SK-N-SH (cell line): Measurements from ENCODE around the gene CRYBG2. TPM values are rescaled to one million over a fixed set of nuclear protein-coding genes. Genes with fewer than 3 reads are reported as not detected.

Experiments used
- CTCF ChIA-PET: fragments of 300-600, 350-600 bp; formaldehyde crosslinking; extraction: SDS; loops from one replicate; lab custom pipeline; 2021; lab: Yijun Ruan, JAX
- POLR2A ChIA-PET: fragments of 350-600 bp; sonication (Branson Sonifier 250); formaldehyde crosslinking; extraction: SDS; loops from one replicate; lab custom pipeline; 2020; ENCODE audit warnings: antibody characterized with exemption, inconsistent platforms; lab: Yijun Ruan, JAX
- DNase-seq: peaks from one replicate; pipeline ENCODE4 v3.0.0; 2012
- H2AFZ ChIP-seq: fragments of 200-600 bp; sonication (generic); 2 replicates; pipeline ENCODE4 v1.8.1; 2016; ENCODE audit warnings: antibody characterized with exemption, mild to moderate bottlenecking, low read depth
- H3F3A ChIP-seq: fragments of 200-600 bp; sonication (generic); replicated peaks from 2 replicates; pipeline ENCODE3; 2016; ENCODE audit warnings: antibody characterized with exemption, mild to moderate bottlenecking; ENCODE audit not compliant: insufficient read depth
- H3K27ac ChIP-seq, 2 experiments: fragments of 200-500 bp in 1 of 2; fragments of 200-600 bp in 1 of 2; sonication (Bioruptor generic) in 1 of 2; sonication (generic), shearing (Covaris generic) in 1 of 2; 2 replicates each; pipeline versions ENCODE4 v1.5.1 to v1.6.1; 2014 to 2016; ENCODE audit warnings: low read depth in 2 of 2, inconsistent platforms in 1 of 2, low read length in 1 of 2, mild to moderate bottlenecking in 1 of 2, mixed read lengths in 1 of 2
- H3K27me3 ChIP-seq: fragments of 200-600 bp; sonication (generic), shearing (Covaris generic); 2 replicates; pipeline ENCODE4 v1.6.1; 2016; ENCODE audit warnings: mixed run types; ENCODE audit not compliant: insufficient read depth
- H3K36me3 ChIP-seq, 2 experiments: fragments of 200-500 bp in 1 of 2; fragments of 200-600 bp in 1 of 2; sonication (Bioruptor generic) in 1 of 2; sonication (generic) in 1 of 2; replicated peaks in 1 of 2; 2 replicates each; pipeline versions ENCODE3 to v1.5.1; 2014 to 2016; ENCODE audit warnings: low read length in 1 of 2, mild to moderate bottlenecking in 1 of 2; ENCODE audit not compliant: insufficient read depth in 2 of 2, control insufficient read depth in 1 of 2
- H3K4me1 ChIP-seq, 2 experiments: fragments of 200-500 bp in 1 of 2; fragments of 200-600 bp in 1 of 2; sonication (Bioruptor generic) in 1 of 2; sonication (generic), shearing (Covaris generic) in 1 of 2; 2 replicates each; pipeline versions ENCODE4 v1.5.1 to v1.6.1; 2014 to 2016; ENCODE audit warnings: low read depth in 1 of 2, low read length in 1 of 2, mixed run types in 1 of 2; ENCODE audit not compliant: insufficient read depth in 2 of 2, control insufficient read depth in 1 of 2
- H3K4me2 ChIP-seq: fragments of 200-600 bp; sonication (generic), shearing (Covaris generic); 2 replicates; pipeline ENCODE4 v1.6.1; 2017; ENCODE audit warnings: mixed run types
- H3K4me3 ChIP-seq, 2 experiments: fragments of 200-500 bp in 1 of 2; fragments of 200-600 bp in 1 of 2; sonication (Bioruptor generic) in 1 of 2; sonication (generic), shearing (Covaris generic) in 1 of 2; 2 replicates each; pipeline versions ENCODE4 v1.5.1 to v1.8.1; 2014 to 2016; ENCODE audit warnings: low read depth in 2 of 2, inconsistent platforms in 1 of 2, low read length in 1 of 2, mild to moderate bottlenecking in 1 of 2, mixed read lengths in 1 of 2, moderate library complexity in 1 of 2
- H3K79me2 ChIP-seq: fragments of 200-600 bp; sonication (generic); 2 replicates; pipeline ENCODE4 v1.8.1; 2017; ENCODE audit warnings: mild to moderate bottlenecking; ENCODE audit not compliant: insufficient read depth
- H3K9ac ChIP-seq: fragments of 200-600 bp; sonication (generic); 2 replicates; pipeline ENCODE4 v1.6.1; 2017; ENCODE audit warnings: mixed run types
- H3K9me2 ChIP-seq: fragments of 200-600 bp; sonication (generic); 2 replicates; pipeline ENCODE4 v1.6.1; 2017; ENCODE audit warnings: mixed run types
- H3K9me3 ChIP-seq: fragments of 200-600 bp; sonication (generic); 2 replicates; pipeline ENCODE4 v1.6.1; 2017; ENCODE audit warnings: mixed run types, mild to moderate bottlenecking, moderate library complexity
- H4K20me1 ChIP-seq: fragments of 200-600 bp; sonication (generic); 2 replicates; pipeline ENCODE4 v1.6.1; 2017; ENCODE audit warnings: mild to moderate bottlenecking, mixed run types; ENCODE audit not compliant: insufficient read depth
- CHD2 ChIP-seq: fragments of 150-350 bp; IDR thresholded peaks from 2 replicates; pipeline ENCODE4 v1.6.1; 2018; ENCODE audit warnings: low read length; ENCODE audit not compliant: partially characterized antibody
- ELF1 ChIP-seq: IDR thresholded peaks from 2 replicates; pipeline ENCODE4 v1.4.0; 2012
- FOSL2 ChIP-seq: IDR thresholded peaks from 2 replicates; pipeline ENCODE4 v1.4.0; 2012; ENCODE audit warnings: low read depth, mild to moderate bottlenecking, moderate library complexity, borderline replicate concordance
- RAD21 ChIP-seq: IDR thresholded peaks from 2 replicates; pipeline ENCODE4 v1.6.1; 2012; ENCODE audit warnings: mild to moderate bottlenecking, low read length
- RCOR1 ChIP-seq: fragments of 150-350 bp; IDR thresholded peaks from 2 replicates; pipeline ENCODE4 v1.6.1; 2017; ENCODE audit warnings: antibody characterized with exemption, low read length
- RXRA ChIP-seq: IDR thresholded peaks from 2 replicates; pipeline ENCODE4 v1.4.0; 2012; ENCODE audit warnings: low read depth, mild to moderate bottlenecking, borderline replicate concordance
- SMC3 ChIP-seq: IDR thresholded peaks from 2 replicates; pipeline ENCODE4 v1.6.1; 2012; ENCODE audit warnings: low read depth, low read length, improper control_type of control experiment
- WGBS: methylation state at CpG from one replicate; pipeline ENCODE4 v1.1.6; 2017; ENCODE audit warnings: low lambda C conversion rate; 5-methylcytosine and 5-hydroxymethylcytosine counted together
- polyA plus RNA-seq, 3 experiments: library from polyadenylated mRNA; depleted of rRNA; stranded (reverse); fragments of >200 nt; gene quantifications; 2 replicates each; pipeline ENCODE4 v1.2.3, GENCODE V29; 2012
- TF ChIP-seq, protein P1 (sequence below): fragments of 150-350 bp; IDR thresholded peaks from 2 replicates; pipeline ENCODE4 v1.6.1; 2017; ENCODE audit warnings: antibody characterized with exemption, low read length, low read depth, borderline replicate concordance
- TF ChIP-seq, protein P2 (sequence below): IDR thresholded peaks from 2 replicates; pipeline ENCODE4 v1.4.0; 2012; ENCODE audit warnings: low read depth
- TF ChIP-seq, protein P3 (sequence below): fragments of 200-600 bp; sonication (generic); IDR thresholded peaks from 2 replicates; pipeline ENCODE4 v1.6.1; 2017; ENCODE audit warnings: antibody characterized with exemption, mild to moderate bottlenecking, moderate library complexity
- TF ChIP-seq, protein P4 (sequence below): IDR thresholded peaks from 2 replicates; pipeline ENCODE4 v1.4.0; 2012; ENCODE audit warnings: low read depth, borderline replicate concordance

Gene CRYBG2
- polyA plus RNA-seq, 1 of the 3 experiments (the other 2 are of a cell fraction), result 0.08 TPM

DNA sequence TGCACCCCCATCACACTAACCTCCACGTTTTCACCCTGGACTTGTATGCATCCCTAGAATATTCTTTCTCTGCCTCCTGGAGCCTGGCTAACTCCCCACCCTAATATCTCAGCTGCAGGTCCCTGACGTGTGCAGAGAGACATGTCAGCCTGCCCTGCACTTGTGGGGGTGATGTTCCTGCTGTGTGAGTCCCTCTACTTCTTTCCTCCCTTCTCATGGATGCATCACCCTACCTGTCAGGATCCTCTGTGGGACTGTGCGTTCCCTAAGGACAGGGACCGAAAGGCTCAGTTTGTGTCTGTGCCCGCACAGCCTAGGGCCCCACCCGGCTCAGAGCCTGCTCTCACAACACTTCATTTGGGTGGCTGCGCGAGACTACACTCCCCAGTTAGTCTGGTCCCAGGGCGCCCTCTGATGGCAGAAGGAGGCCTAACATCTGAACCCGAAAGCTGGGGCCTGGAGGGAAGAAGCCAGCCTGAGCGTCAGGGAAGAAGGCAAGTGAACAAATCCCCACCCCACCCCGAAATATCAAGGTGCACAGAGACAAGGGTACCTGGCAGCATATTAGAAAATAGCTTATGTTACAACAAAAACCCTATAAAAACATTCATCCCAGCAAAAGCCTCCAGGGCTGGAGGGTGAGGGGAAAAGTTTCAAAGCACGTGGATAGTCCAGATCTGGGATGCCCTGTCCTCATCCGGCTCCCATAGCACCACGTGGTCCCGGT lies 32.5 kb downstream of the CRYBG2 start:
- POLR2A ChIA-PET, result interaction anchor here (0.9 to 1.3 kb wide), 2 partner anchors 41 to 149 kb away, joined by 3 to 5 read pairs; partner anchors contain the start of gene SH3BGRL3
- no peaks in the 10 kb centered on the region for H3F3A ChIP-seq
- no peak overlapping the region for H3K9ac ChIP-seq
- 22% methylated on average over 13 of the region's 16 CpGs for WGBS
- H4K20me1 ChIP-seq, result no peaks in the 10 kb centered on the region
- no peaks in the 10 kb centered on the region for H3K9me2 ChIP-seq
- DNase-seq, result peak; percentile 91
- TF ChIP-seq SMC3, result peak; percentile 89
- TF ChIP-seq, protein P1, sequence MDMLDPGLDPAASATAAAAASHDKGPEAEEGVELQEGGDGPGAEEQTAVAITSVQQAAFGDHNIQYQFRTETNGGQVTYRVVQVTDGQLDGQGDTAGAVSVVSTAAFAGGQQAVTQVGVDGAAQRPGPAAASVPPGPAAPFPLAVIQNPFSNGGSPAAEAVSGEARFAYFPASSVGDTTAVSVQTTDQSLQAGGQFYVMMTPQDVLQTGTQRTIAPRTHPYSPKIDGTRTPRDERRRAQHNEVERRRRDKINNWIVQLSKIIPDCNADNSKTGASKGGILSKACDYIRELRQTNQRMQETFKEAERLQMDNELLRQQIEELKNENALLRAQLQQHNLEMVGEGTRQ, result no peak
- TF ChIP-seq, protein P2, sequence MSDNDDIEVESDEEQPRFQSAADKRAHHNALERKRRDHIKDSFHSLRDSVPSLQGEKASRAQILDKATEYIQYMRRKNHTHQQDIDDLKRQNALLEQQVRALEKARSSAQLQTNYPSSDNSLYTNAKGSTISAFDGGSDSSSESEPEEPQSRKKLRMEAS, result no peak
- TF ChIP-seq CHD2, result peak; percentile 81
- no peak for TF ChIP-seq RXRA
- TF ChIP-seq RCOR1, result 0 out of 2 replicates have a peak, but pooled peaks have one; percentile 3
- no peak for TF ChIP-seq ELF1
- TF ChIP-seq, protein P3, sequence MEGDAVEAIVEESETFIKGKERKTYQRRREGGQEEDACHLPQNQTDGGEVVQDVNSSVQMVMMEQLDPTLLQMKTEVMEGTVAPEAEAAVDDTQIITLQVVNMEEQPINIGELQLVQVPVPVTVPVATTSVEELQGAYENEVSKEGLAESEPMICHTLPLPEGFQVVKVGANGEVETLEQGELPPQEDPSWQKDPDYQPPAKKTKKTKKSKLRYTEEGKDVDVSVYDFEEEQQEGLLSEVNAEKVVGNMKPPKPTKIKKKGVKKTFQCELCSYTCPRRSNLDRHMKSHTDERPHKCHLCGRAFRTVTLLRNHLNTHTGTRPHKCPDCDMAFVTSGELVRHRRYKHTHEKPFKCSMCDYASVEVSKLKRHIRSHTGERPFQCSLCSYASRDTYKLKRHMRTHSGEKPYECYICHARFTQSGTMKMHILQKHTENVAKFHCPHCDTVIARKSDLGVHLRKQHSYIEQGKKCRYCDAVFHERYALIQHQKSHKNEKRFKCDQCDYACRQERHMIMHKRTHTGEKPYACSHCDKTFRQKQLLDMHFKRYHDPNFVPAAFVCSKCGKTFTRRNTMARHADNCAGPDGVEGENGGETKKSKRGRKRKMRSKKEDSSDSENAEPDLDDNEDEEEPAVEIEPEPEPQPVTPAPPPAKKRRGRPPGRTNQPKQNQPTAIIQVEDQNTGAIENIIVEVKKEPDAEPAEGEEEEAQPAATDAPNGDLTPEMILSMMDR, result peak; percentile 88
- TF ChIP-seq RAD21, result peak; percentile 92
- TF ChIP-seq, protein P4, sequence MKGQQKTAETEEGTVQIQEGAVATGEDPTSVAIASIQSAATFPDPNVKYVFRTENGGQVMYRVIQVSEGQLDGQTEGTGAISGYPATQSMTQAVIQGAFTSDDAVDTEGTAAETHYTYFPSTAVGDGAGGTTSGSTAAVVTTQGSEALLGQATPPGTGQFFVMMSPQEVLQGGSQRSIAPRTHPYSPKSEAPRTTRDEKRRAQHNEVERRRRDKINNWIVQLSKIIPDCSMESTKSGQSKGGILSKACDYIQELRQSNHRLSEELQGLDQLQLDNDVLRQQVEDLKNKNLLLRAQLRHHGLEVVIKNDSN, result no peak
- 0 out of 2 replicates have a peak overlapping the region, but pooled peaks have one; percentile 24 for H3K4me2 ChIP-seq
- H3K4me1 ChIP-seq, result peaks cover 0 to 3% of the 10 kb centered on the region in 2 experiments; a peak in 1 of 4 replicates
- H3K36me3 ChIP-seq, result no peaks in the 10 kb centered on the region
- CTCF ChIA-PET, result interaction anchor here (0.6 to 10.4 kb wide), 56 partner anchors 8 to 426 kb away, joined by 3 to 213 read pairs (median 4); partner anchors contain the start of genes CEP85, CRYBG2, PDIK1L and SH3BGRL3
- H2AFZ ChIP-seq, result peak overlapping the region; percentile 88; the same call in 1 of the 2 replicates
- H3K4me3 ChIP-seq, result peak overlapping the region in 1 of 2 experiments; percentile 17; a peak in 1 of 4 replicates
- H3K27me3 ChIP-seq, result no peaks in the 10 kb centered on the region
- no peaks in the 10 kb centered on the region for H3K79me2 ChIP-seq
- no peak overlapping the region for H3K27ac ChIP-seq
- no peaks in the 10 kb centered on the region for H3K9me3 ChIP-seq

DNA sequence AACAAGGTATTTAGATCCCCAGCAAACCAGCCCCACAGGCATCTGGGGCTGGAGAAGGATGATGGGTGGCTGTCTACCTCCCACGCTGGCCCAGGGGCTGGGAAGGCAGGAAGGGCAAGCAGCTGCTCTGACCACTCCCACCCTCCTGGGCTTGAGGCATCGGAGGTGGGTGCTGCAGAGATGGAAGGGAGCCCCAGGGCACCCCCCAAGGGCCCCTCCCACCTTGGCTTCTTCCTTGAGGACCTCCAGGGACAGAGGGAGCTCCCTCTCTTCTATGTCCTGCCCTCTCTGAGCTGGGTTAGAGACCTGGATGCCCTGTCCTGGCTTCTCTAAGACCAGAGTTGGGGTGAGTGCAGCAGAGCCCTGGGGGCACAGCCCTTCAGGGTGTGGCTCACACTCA lies 33.0 kb downstream of the CRYBG2 start:
- POLR2A ChIA-PET, result interaction anchor here (1.3 kb wide), 1 partner anchor 150 kb away, joined by 3 read pairs; no protein-coding TSS in a partner anchor
- no peak for TF ChIP-seq FOSL2
- TF ChIP-seq, protein P4, result no peak
- H3K27me3 ChIP-seq, result no peaks in the 10 kb centered on the region
- CTCF ChIA-PET, result interaction anchor here (0.6 to 10.4 kb wide), 25 partner anchors 10 to 220 kb away, joined by 3 to 213 read pairs (median 8); partner anchors contain the start of genes CEP85, CRYBG2, SH3BGRL3 and UBXN11
- no peaks in the 10 kb centered on the region for H4K20me1 ChIP-seq
- no peaks in the 10 kb centered on the region for H3F3A ChIP-seq
- H3K9ac ChIP-seq, result no peak overlapping the region
- no peak overlapping the region for H3K27ac ChIP-seq
- WGBS, result no CpG with 5 or more reads among the region's 2 CpGs
- no peaks in the 10 kb centered on the region for H3K36me3 ChIP-seq
- no peak for DNase-seq
- no peaks in the 10 kb centered on the region for H3K9me2 ChIP-seq
- H2AFZ ChIP-seq, result no peak overlapping the region
- H3K79me2 ChIP-seq, result no peaks in the 10 kb centered on the region
- peaks cover 0 to 3% of the 10 kb centered on the region in 2 experiments; a peak in 1 of 4 replicates for H3K4me1 ChIP-seq
- H3K4me3 ChIP-seq, result no peak overlapping the region
- no peaks in the 10 kb centered on the region for H3K9me3 ChIP-seq
- H3K4me2 ChIP-seq, result no peak overlapping the region
